ENCODE results near the gene CCDC24. TPM values are rescaled to one million over a fixed set of nuclear protein-coding genes. Genes with fewer than 3 reads are reported as not detected.

Gene CCDC24
- total and polyA plus RNA-seq, 9 of the 15 experiments (the other 6 are each of a cell fraction or from before 2014, with no cell fraction given), result 0.31 to 4.5 (median 1.5) TPM

- TF ChIP-seq SRSF9 (IDR thresholded peaks at IDR 0.05; ENCODE audit: borderline replicate concordance, low read depth, low read length), result no peak
- no peak for TF ChIP-seq ZFP36 (IDR thresholded peaks at IDR 0.05; ENCODE audit: low read depth, low read length, partially characterized antibody)
- 0 out of 2 replicates have a peak, but pooled peaks have one; percentile 26 for TF ChIP-seq ZNF511 (CRISPR knock-in tag; IDR thresholded peaks at IDR 0.05)
- peak; percentile 30 for TF ChIP-seq DACH1 (IDR thresholded peaks at IDR 0.05; ENCODE audit: partially characterized antibody)
- TF ChIP-seq E2F1 (CRISPR knock-in tag; IDR thresholded peaks at IDR 0.05), result no peak
- no peak for TF ChIP-seq SP1 (CRISPR knock-in tag; IDR thresholded peaks at IDR 0.05)
- TF ChIP-seq MTF1 (CRISPR knock-in tag; IDR thresholded peaks at IDR 0.05; ENCODE audit: borderline replicate concordance), result no peak
- TF ChIP-seq ZNF143 (CRISPR knock-in tag; IDR thresholded peaks at IDR 0.05), result no peak
- TF ChIP-seq NFIX (CRISPR knock-in tag; IDR thresholded peaks at IDR 0.05; ENCODE audit: low read depth), result no peak
- no peak for TF ChIP-seq ZBTB49 (CRISPR knock-in tag; IDR thresholded peaks at IDR 0.05; ENCODE audit: borderline replicate concordance)
Measured at GRCh38 chr1:44032170-44032790, 40.9 kb downstream of the CCDC24 start (continued).
